Activated CD4-positive, alpha-beta T cell treated with anti-CD3 and anti-CD28 coated beads for 36 hours (primary cell): ENCODE results near the gene CD163L1. TPM values are rescaled to one million over a fixed set of nuclear protein-coding genes. Genes with fewer than 3 reads are reported as not detected.
A peak's percentile ranks its signal among the peaks of the same experiment; 100 is the strongest.

Source experiments
- ATAC-seq: fragments of 200-7000 bp; cut with Tn5 transposase; one replicate; pipeline ENCODE4 v1.10.0; 2021; ENCODE audit warnings: mild to moderate bottlenecking, moderate library complexity
- CTCF ChIA-PET: fragments of 350-600 bp; sonication (Branson Sonifier 250); formaldehyde crosslinking; loops from one replicate; lab custom pipeline; 2021; ENCODE audit warnings: antibody characterized with exemption; lab: Charles Lee
- POLR2A ChIA-PET: fragments of 350-600 bp; sonication (Branson Sonifier 250); formaldehyde crosslinking; loops from one replicate; lab custom pipeline; 2021; ENCODE audit warnings: antibody characterized with exemption, inconsistent platforms; lab: Charles Lee
- DNase-seq: peaks from one replicate; pipeline ENCODE4 v3.0.0-alpha.2; 2020
- H3K27ac Mint-ChIP-seq: one replicate; pipeline ENCODE4 v1.8.0; 2021; ENCODE audit warnings: mixed read lengths
- H3K27me3 Mint-ChIP-seq: one replicate; pipeline ENCODE4 v1.8.0; 2021; ENCODE audit warnings: mixed read lengths
- H3K36me3 Mint-ChIP-seq: one replicate; pipeline ENCODE4 v1.8.0; 2021; ENCODE audit warnings: low read depth, mixed read lengths
- H3K4me1 Mint-ChIP-seq: one replicate; pipeline ENCODE4 v1.8.0; 2021; ENCODE audit warnings: mixed read lengths
- H3K4me3 Mint-ChIP-seq: one replicate; pipeline ENCODE4 v1.8.0; 2021; ENCODE audit warnings: mild to moderate bottlenecking, moderate library complexity, mixed read lengths
- H3K9me3 Mint-ChIP-seq: one replicate; pipeline ENCODE4 v1.8.0; 2021; ENCODE audit warnings: low read depth, mixed read lengths
- intact Hi-C, 2 experiments: fragments of 100-400 bp; cut with DNase I in 1 of 2; cut with micrococcal nuclease in 1 of 2; formaldehyde crosslinking; loops; one replicate each; pipeline versions ENCODE4 v1.14.2 to v1.15.1; 2022 to 2024; cut with DNase I, micrococcal nuclease
- total RNA-seq, 2 experiments: library from RNA; stranded (reverse); gene quantifications; one replicate each; pipeline ENCODE4 v1.2.3, GENCODE V29; 2021

CD163L1 gene
- total RNA-seq, 2 experiments from 2014 or later: not detected

DNA sequence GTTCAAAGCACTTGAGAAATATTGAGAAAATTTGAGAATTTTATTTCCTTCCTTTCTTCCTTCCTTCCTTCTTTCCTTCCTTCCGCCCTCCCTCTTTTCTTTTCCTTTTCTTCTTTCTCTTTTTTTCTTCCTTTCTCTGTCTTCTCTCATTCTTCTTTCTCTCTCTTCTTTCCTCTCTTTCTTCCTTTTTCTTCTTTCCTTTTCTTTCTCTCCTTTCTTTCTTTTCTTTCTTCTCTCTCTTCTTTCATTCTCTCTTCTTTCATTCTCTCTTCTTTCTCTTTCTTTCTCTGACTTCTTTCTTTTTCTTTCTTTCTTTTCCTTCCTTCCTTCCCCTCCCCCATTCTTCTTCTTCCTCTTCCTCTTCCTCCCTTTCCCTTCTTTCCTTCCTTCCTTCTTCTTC is 44.9 kb downstream of the CD163L1 start:
- intact Hi-C loops: no loop called here
- no peak overlapping the region for H3K4me3 Mint-ChIP-seq
- POLR2A ChIA-PET: no interaction called here
- DNase-seq: no peak
- no peak for ATAC-seq
- CTCF ChIA-PET: no interaction called here
- H3K36me3 Mint-ChIP-seq: no peaks in the 10 kb centered on the region
- H3K9me3 Mint-ChIP-seq: no peaks in the 10 kb centered on the region
- H3K4me1 Mint-ChIP-seq: peaks cover 2% of the 10 kb centered on the region
- H3K27me3 Mint-ChIP-seq: peaks cover 4% of the 10 kb centered on the region
- no peak overlapping the region for H3K27ac Mint-ChIP-seq

DNA sequence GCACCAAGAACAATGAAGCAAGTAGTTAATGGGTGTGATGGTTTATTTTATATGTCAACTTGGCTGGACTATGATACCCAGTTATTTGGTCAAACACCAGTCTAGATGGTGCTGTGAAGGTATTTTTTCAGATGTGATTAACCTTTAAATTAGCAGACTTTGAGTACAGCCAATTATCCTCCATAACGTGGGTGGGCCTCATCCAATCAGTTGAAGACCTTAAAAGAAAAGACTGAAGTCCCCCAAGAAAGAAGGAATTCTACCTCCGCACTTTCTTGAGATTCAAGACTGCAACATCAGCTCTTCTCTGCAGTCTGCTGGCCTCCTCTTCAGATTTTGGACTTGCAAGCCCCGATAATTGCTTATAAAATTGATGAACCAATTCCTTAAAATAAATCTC is 47.5 kb downstream of the CD163L1 start:
- ChIA-PET CTCF (interaction anchor here (0.6 kb wide), 1 partner anchor 1115 kb away, joined by 3 read pairs; no protein-coding TSS in a partner anchor), POLR2A (no interaction called here)
- Mint-ChIP-seq H3K27ac (no peak overlapping the region), H3K36me3 (no peaks in the 10 kb centered on the region), H3K9me3 (no peaks in the 10 kb centered on the region), H3K4me3 (no peak overlapping the region), H3K4me1 (peaks cover 2% of the 10 kb centered on the region), H3K27me3 (no peaks in the 10 kb centered on the region)
- intact Hi-C loops: no loop called here
- ATAC-seq (no peak), DNase-seq (no peak)

DNA sequence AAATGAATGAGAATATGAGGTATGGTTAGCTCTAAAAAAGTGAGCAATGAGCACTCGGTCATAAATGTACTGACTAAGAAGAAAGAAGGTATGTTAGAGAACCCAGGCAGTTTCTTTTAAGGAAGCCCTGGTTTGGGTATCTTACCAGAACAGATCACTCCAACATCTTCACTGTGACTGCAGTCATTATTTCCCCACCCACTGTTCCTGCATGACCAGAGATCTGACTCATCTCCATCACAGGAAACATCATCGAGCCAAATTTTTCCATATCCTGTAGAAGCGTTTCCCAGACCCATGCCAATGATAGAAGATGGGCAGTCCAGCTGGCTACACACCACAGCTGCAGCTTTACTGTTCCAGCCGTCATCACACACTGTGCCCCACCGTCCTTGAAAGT is 48.0 kb downstream of the CD163L1 start:
- peaks cover 2% of the 10 kb centered on the region for H3K4me1 Mint-ChIP-seq
- H3K27me3 Mint-ChIP-seq: no peaks in the 10 kb centered on the region
- DNase-seq (no peak), ATAC-seq (peak; percentile 71)
- no peaks in the 10 kb centered on the region for H3K36me3 Mint-ChIP-seq
- intact Hi-C loops: no loop called here
- no peak overlapping the region for H3K4me3 Mint-ChIP-seq
- no peaks in the 10 kb centered on the region for H3K9me3 Mint-ChIP-seq
- CTCF ChIA-PET: no interaction called here
- H3K27ac Mint-ChIP-seq: no peak overlapping the region
- POLR2A ChIA-PET: no interaction called here

GRCh38 chr12:7387289-7387688 is 56.7 kb downstream of the CD163L1 start:
- Mint-ChIP-seq H3K27ac (no peak overlapping the region), H3K4me3 (no peak overlapping the region), H3K9me3 (peaks cover 10% of the 10 kb centered on the region), H3K36me3 (no peaks in the 10 kb centered on the region), H3K4me1 (no peaks in the 10 kb centered on the region), H3K27me3 (peaks cover 5% of the 10 kb centered on the region)
- ATAC-seq: no peak
- DNase-seq: no peak
- ChIA-PET CTCF (no interaction called here), POLR2A (no interaction called here)
- intact Hi-C loops: no loop called here

DNA sequence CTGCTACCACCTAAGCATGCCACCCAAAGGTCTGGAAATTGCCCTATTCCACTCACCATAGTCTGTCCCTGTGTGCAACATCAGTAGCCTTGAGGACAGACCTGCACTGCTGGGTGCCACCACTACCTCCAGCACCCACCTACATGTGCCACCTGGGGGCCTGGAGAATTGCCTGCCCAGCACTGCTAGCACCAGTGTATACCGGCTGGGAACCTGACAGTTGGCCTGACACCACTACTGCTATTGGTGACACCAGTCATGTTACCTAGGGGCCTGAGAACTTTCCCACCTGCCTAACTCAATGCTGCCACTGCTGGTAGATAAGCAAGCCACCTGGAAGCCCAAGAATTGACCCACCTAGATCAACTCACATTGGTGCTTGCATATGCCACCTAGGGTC is 60.8 kb downstream of the CD163L1 start:
- Mint-ChIP-seq H3K36me3 (no peaks in the 10 kb centered on the region), H3K4me3 (no peak overlapping the region), H3K27ac (no peak overlapping the region), H3K9me3 (peaks cover 10% of the 10 kb centered on the region), H3K4me1 (no peaks in the 10 kb centered on the region), H3K27me3 (peaks cover 15% of the 10 kb centered on the region)
- POLR2A ChIA-PET: no interaction called here
- CTCF ChIA-PET: no interaction called here
- no peak for ATAC-seq
- intact Hi-C loops: no loop called here
- DNase-seq: no peak

DNA sequence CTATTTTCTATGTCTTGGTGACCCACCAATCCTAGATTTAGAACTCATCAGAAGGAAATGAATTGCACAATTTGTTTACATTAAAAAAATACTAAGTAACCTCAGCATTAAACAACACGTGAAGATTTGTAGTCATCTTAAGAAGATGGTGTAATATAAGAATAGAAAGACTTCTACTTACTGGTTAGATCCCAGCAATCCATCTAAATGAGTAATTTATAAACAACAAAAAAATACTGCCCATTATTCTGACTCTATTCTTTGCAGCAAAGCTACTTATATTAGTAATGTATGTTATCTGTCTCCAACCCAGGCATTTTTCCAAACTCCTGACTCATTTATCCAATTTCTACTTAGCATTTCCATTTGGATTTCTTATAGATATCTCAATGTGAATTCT is 67.8 kb downstream of the CD163L1 start:
- CTCF ChIA-PET: no interaction called here
- POLR2A ChIA-PET: no interaction called here
- H3K27ac Mint-ChIP-seq: no peak overlapping the region
- no peaks in the 10 kb centered on the region for H3K36me3 Mint-ChIP-seq
- peaks cover 21% of the 10 kb centered on the region for H3K27me3 Mint-ChIP-seq
- intact Hi-C loops: loop anchor here in 1 of 2 experiments (5.0 kb wide), 1 partner anchor 86 kb away; no protein-coding TSS in a partner anchor
- ATAC-seq: no peak
- no peak overlapping the region for H3K4me3 Mint-ChIP-seq
- no peaks in the 10 kb centered on the region for H3K9me3 Mint-ChIP-seq
- H3K4me1 Mint-ChIP-seq: no peaks in the 10 kb centered on the region
- DNase-seq: no peak

GRCh38 chr12:7375145-7375543 is 68.8 kb downstream of the CD163L1 start:
- POLR2A ChIA-PET: no interaction called here
- H3K27ac Mint-ChIP-seq: no peak overlapping the region
- no peak for DNase-seq
- H3K4me1 Mint-ChIP-seq: no peaks in the 10 kb centered on the region
- no peak for ATAC-seq
- no peaks in the 10 kb centered on the region for H3K9me3 Mint-ChIP-seq
- CTCF ChIA-PET: no interaction called here
- peaks cover 17% of the 10 kb centered on the region for H3K27me3 Mint-ChIP-seq
- no peaks in the 10 kb centered on the region for H3K36me3 Mint-ChIP-seq
- intact Hi-C loops: loop anchor here in 1 of 2 experiments (5.0 kb wide), 1 partner anchor 87 kb away; no protein-coding TSS in a partner anchor
- no peak overlapping the region for H3K4me3 Mint-ChIP-seq

DNA sequence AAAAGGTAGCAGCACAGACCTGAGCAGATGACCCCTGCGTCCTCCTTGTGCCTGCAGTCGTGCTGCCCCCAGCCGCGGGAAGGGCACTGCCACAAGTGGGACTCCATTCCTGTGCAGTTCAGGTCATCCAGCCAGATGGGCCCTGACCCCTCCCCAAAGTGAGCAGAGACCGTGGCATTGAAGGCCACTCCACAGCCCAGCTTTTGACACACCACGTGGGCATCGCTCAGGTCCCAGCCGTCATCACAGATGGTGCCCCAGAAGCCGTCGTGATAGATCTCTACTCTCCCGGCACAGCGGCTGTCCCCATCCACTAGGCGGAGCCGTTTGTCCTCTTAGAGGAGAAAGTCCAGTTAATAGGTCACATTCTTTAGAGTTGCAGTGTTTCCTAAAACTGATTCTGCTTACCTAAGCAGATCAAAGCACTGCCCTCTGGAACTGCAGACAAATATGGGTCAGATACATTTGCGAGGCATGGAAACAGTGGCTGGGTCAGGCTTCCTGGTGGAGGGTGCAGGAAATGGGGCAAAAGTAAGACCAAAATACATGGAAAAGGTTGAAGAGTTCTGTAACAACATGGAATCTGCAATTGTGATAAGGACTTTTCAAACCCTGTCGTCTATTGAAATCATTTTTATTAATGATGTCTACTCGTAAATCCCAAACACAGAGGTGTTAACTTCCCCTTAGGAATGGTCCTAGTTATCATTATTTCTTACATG is 69.4 kb downstream of the CD163L1 start:
- H3K27me3 Mint-ChIP-seq: peaks cover 16% of the 10 kb centered on the region

DNA sequence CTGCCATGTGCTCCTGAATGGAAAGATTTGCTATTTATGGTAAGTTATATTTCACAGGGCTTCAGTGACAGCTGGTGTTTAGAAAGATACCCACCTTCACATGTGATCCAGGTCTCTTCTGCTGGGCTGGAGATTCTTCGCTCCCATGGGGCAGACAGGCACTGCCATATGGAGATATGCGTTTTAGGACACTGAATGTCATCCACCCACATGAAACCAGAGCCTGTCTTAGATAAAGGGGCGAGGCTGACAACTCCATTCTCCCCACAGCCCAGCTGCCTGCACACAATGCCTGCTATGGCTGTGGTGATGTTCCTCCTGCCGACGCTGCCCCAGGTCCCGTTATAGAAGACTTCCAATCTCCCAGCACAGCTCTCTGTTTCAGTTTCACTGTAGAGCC is 70.7 kb downstream of the CD163L1 start:
- intact Hi-C loops: no loop called here
- DNase-seq (no peak), ATAC-seq (no peak)
- ChIA-PET CTCF (interaction anchor here (0.6 to 1.2 kb wide), 5 partner anchors 44 to 268 kb away, joined by 3 read pairs; no protein-coding TSS in a partner anchor), POLR2A (interaction anchor here (0.6 kb wide), 1 partner anchor 67 kb away, joined by 5 read pairs; no protein-coding TSS in a partner anchor)
- no peaks in the 10 kb centered on the region for H3K9me3 Mint-ChIP-seq
- H3K36me3 Mint-ChIP-seq: no peaks in the 10 kb centered on the region
- no peak overlapping the region for H3K27ac Mint-ChIP-seq
- no peaks in the 10 kb centered on the region for H3K4me1 Mint-ChIP-seq
- H3K4me3 Mint-ChIP-seq: no peak overlapping the region
- peaks cover 12% of the 10 kb centered on the region for H3K27me3 Mint-ChIP-seq

More for the DNA sequence above, 69.4 kb downstream of the CD163L1 start:
- Mint-ChIP-seq H3K27ac (no peak overlapping the region), H3K4me1 (no peaks in the 10 kb centered on the region), H3K4me3 (no peak overlapping the region), H3K9me3 (no peaks in the 10 kb centered on the region), H3K36me3 (no peaks in the 10 kb centered on the region)
- POLR2A ChIA-PET: no interaction called here
- ATAC-seq (no peak), DNase-seq (peak; percentile 59)
- CTCF ChIA-PET: no interaction called here
- intact Hi-C loops: loop anchor here in 1 of 2 experiments (1.0 to 5.0 kb wide), 2 partner anchors 88 to 264 kb away; no protein-coding TSS in a partner anchor

DNA sequence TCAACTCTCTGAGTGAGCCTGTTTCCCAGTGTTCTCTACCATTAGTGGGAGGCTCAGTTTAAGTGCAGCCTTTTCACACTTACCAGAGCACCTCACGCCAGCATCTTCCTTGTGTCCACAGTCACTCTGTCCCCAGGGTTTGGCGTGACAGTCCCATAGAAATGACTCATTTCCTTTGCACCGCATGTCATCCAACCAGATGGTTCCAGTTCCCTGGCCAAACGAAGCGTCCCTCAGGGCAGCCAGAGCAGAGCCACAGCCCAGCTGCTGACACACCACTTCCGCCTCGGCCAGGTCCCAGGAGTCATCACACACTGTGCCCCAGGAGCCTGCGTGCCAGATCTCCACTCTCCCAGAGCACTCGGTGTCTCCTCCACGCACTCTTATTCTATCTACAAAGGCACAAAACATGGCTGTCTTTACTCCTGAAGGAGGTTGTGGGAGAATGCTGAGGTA is 74.7 kb downstream of the CD163L1 start:
- intact Hi-C loops: no loop called here
- H3K4me1 Mint-ChIP-seq: no peaks in the 10 kb centered on the region
- H3K36me3 Mint-ChIP-seq: no peaks in the 10 kb centered on the region
- no peak overlapping the region for H3K4me3 Mint-ChIP-seq
- ATAC-seq (no peak), DNase-seq (no peak)
- CTCF ChIA-PET: no interaction called here
- H3K27ac Mint-ChIP-seq: no peak overlapping the region
- no peaks in the 10 kb centered on the region for H3K9me3 Mint-ChIP-seq
- POLR2A ChIA-PET: no interaction called here
- peaks cover 6% of the 10 kb centered on the region for H3K27me3 Mint-ChIP-seq

DNA sequence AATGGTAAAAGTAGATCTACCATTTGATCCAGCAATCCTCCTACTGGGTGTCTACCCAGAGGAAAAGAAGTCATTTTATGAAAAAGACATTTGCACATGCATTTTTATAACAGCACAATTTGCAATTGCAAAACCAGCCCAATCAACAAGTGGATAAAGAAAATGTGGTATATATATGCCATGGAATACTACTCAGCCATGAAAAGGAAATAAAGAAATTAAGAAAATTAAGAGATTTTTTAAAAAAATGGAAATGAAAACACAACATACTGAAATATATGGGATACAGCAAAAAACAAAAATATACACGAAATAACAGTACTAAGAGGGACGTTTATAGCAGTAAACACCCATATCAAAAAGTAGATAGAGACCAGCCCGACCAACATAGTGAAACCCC is 81.2 kb downstream of the CD163L1 start:
- Mint-ChIP-seq H3K9me3 (no peaks in the 10 kb centered on the region), H3K36me3 (no peaks in the 10 kb centered on the region), H3K4me3 (no peak overlapping the region), H3K27ac (no peak overlapping the region), H3K27me3 (no peaks in the 10 kb centered on the region), H3K4me1 (no peaks in the 10 kb centered on the region)
- CTCF ChIA-PET: no interaction called here
- POLR2A ChIA-PET: no interaction called here
- intact Hi-C loops: no loop called here
- DNase-seq: no peak
- ATAC-seq: no peak

- no peaks in the 10 kb centered on the region for H3K36me3 Mint-ChIP-seq
- intact Hi-C loops: no loop called here
- H3K27ac Mint-ChIP-seq: no peak overlapping the region
- peaks cover 4% of the 10 kb centered on the region for H3K27me3 Mint-ChIP-seq
- no peak for DNase-seq
- POLR2A ChIA-PET: no interaction called here
- no peaks in the 10 kb centered on the region for H3K9me3 Mint-ChIP-seq
- ATAC-seq: no peak
- no peaks in the 10 kb centered on the region for H3K4me1 Mint-ChIP-seq
- H3K4me3 Mint-ChIP-seq: no peak overlapping the region
- CTCF ChIA-PET: no interaction called here
These were observed 82.7 kb downstream of the CD163L1 start for GRCh38 chr12:7361265-7361664.
